HepG2 (cell line): ENCODE data around the gene PHACTR1. TPM values are rescaled to one million over a fixed set of nuclear protein-coding genes. Genes with fewer than 3 reads are reported as not detected.
A peak's percentile ranks its signal among the peaks of the same experiment; 100 is the strongest.

Experiments
- ATAC-seq: fragments of 200-7000 bp; cut with Tn5 transposase; 3 replicates; pipeline ENCODE4 v1.9.1; 2020; ENCODE audit warnings: mild to moderate bottlenecking, moderate library complexity
- BruUV-seq: library from RNA; stranded (reverse); fragments of 400-500 nt; replicated peaks from 2 replicates; lab custom pipeline; 2021; lab: Mats Ljungman, UMichigan
- CTCF ChIA-PET: fragments of 300-600 bp; formaldehyde crosslinking; extraction: SDS; loops from one replicate; lab custom pipeline; 2021; ENCODE audit warnings: low total read pairs, inconsistent platforms, low intra/inter-chr PET ratio; lab: Yijun Ruan, JAX
- POLR2A ChIA-PET: fragments of 350-600 bp; sonication (Branson Sonifier 250); formaldehyde crosslinking; loops from one replicate; lab custom pipeline; 2020; ENCODE audit warnings: antibody characterized with exemption, inconsistent platforms; lab: Yijun Ruan, JAX
- DNase-seq: peaks from one replicate; pipeline ENCODE4 v3.0.0-alpha.2; 2015; ENCODE audit warnings: low spot score
- FAIRE-seq: peaks from 3 replicates; lab custom pipeline; 2011; peaks lifted over from hg19 to GRCh38; lab: Jason Lieb, UNC
- H2AFZ ChIP-seq: one replicate; pipeline ENCODE4 v1.6.1; 2011; ENCODE audit warnings: low read length, inconsistent platforms
- H3K27ac ChIP-seq: fragments of 300-600 bp; 3 replicates; pipeline ENCODE4 v1.8.0; 2011; ENCODE audit warnings: mixed run types, mild to moderate bottlenecking, mixed read lengths, low read length, inconsistent platforms; ENCODE audit not compliant: insufficient read depth; ENCODE audit errors: extremely low read length
- H3K27me3 ChIP-seq, 2 experiments: fragments of 200-600 bp in 1 of 2; 2 replicates in 1 of 2; 3 replicates in 1 of 2; pipeline versions ENCODE4 v1.6.0 to v1.8.0; 2011; ENCODE audit warnings: low read length in 2 of 2, mild to moderate bottlenecking in 2 of 2, moderate library complexity in 2 of 2, inconsistent platforms in 1 of 2; ENCODE audit not compliant: insufficient read depth in 2 of 2, control insufficient read depth in 1 of 2
- H3K36me3 ChIP-seq, 2 experiments: fragments of 200-600 bp in 1 of 2; replicated peaks in 1 of 2; 2 replicates in 1 of 2; 3 replicates in 1 of 2; pipeline versions ENCODE4 v1.5.1 to v1.8.0; 2011; ENCODE audit warnings: low read length in 2 of 2, inconsistent platforms in 1 of 2; ENCODE audit not compliant: insufficient read depth in 2 of 2, control insufficient read depth in 1 of 2
- H3K4me1 ChIP-seq: 2 replicates; pipeline ENCODE4 v1.5.1; 2012; ENCODE audit warnings: low read length, inconsistent platforms; ENCODE audit not compliant: insufficient read depth
- H3K4me2 ChIP-seq: 2 replicates; pipeline ENCODE4 v1.6.0; 2011; ENCODE audit warnings: low read depth, low read length, inconsistent platforms
- H3K4me3 ChIP-seq, 3 experiments: fragments of 200-600 bp in 1 of 3; sonication (generic), shearing (Covaris generic) in 1 of 3; replicated peaks in 1 of 3; 2 replicates each; pipeline ENCODE4 v1.5.1; 2011 to 2016; ENCODE audit warnings: low read length in 3 of 3, inconsistent platforms in 2 of 3, low read depth in 2 of 3, mild to moderate bottlenecking in 2 of 3, control low read depth in 1 of 3, mixed read lengths in 1 of 3; ENCODE audit not compliant: insufficient read depth in 1 of 3
- H3K79me2 ChIP-seq: one replicate; pipeline ENCODE4 v1.6.1; 2011; ENCODE audit warnings: low read length, inconsistent platforms; ENCODE audit not compliant: insufficient read depth
- H3K9ac ChIP-seq: 2 replicates; pipeline ENCODE4 v1.6.0; 2011; ENCODE audit warnings: mild to moderate bottlenecking, low read depth, low read length, inconsistent platforms; ENCODE audit not compliant: insufficient read depth
- H3K9me3 ChIP-seq: 2 replicates; pipeline ENCODE4 v1.5.1; 2012; ENCODE audit warnings: mild to moderate bottlenecking, low read length
- H4K20me1 ChIP-seq: 2 replicates; pipeline ENCODE4 v1.6.0; 2011; ENCODE audit warnings: inconsistent platforms, mild to moderate bottlenecking, low read length, moderate library complexity; ENCODE audit not compliant: insufficient read depth
- BRF2 ChIP-seq: sonication (generic); formaldehyde crosslinking; IDR thresholded peaks from 2 replicates; pipeline ENCODE4 v1.8.1; 2022; ENCODE audit warnings: mild to moderate bottlenecking, missing genetic modification reagents
- CBX2 ChIP-seq, 2 experiments: fragments of 200-600 bp in 1 of 2; sonication (generic); formaldehyde crosslinking in 1 of 2; IDR thresholded peaks; 2 replicates each; pipeline versions ENCODE4 v1.7.0 to v1.8.1; 2018 to 2022; ENCODE audit warnings: low read depth in 2 of 2, low read length in 1 of 2, mild to moderate bottlenecking in 1 of 2, missing genetic modification reagents in 1 of 2
- EZH2 ChIP-seq: conservative IDR thresholded peaks from 2 replicates; pipeline ENCODE4 v1.6.1; 2012; ENCODE audit warnings: mild to moderate bottlenecking, low read depth, low read length, moderate library complexity
- HOXA9 ChIP-seq: sonication (generic); formaldehyde crosslinking; IDR thresholded peaks from 2 replicates; pipeline ENCODE4 v1.8.1; 2022; ENCODE audit warnings: missing genetic modification reagents, mild to moderate bottlenecking, moderate library complexity, borderline replicate concordance
- MXD4 ChIP-seq: IDR thresholded peaks from 2 replicates; pipeline ENCODE4 v1.6.1; 2016; ENCODE audit warnings: mild to moderate bottlenecking, missing biosample characterization, missing genetic modification reagents
- RORA ChIP-seq: sonication (generic); formaldehyde crosslinking; IDR thresholded peaks from 2 replicates; pipeline ENCODE4 v1.5.0; 2020; ENCODE audit warnings: mild to moderate bottlenecking, missing genetic modification reagents, moderate library complexity
- SMAD9 ChIP-seq: sonication (generic); formaldehyde crosslinking; IDR thresholded peaks from 2 replicates; pipeline ENCODE4 v1.5.1; 2020; ENCODE audit warnings: mild to moderate bottlenecking, missing genetic modification reagents
- ZBTB10 ChIP-seq: sonication (generic); formaldehyde crosslinking; IDR thresholded peaks from 2 replicates; pipeline ENCODE4 v1.4.0; 2020; ENCODE audit warnings: missing genetic modification reagents, borderline replicate concordance
- ZIK1 ChIP-seq: sonication (generic); formaldehyde crosslinking; IDR thresholded peaks from 2 replicates; pipeline ENCODE4 v1.5.0; 2020; ENCODE audit warnings: mild to moderate bottlenecking, low read depth, missing genetic modification reagents, borderline replicate concordance
- ZNF670 ChIP-seq: sonication (generic); formaldehyde crosslinking; IDR thresholded peaks from 2 replicates; pipeline ENCODE4 v1.8.0; 2022; ENCODE audit warnings: mild to moderate bottlenecking, missing genetic modification reagents, borderline replicate concordance
- WGBS: methylation state at CpG from one replicate; pipeline ENCODE4 v1.1.6; 2017; ENCODE audit warnings: low lambda C conversion rate; 5-methylcytosine and 5-hydroxymethylcytosine counted together
- in situ Hi-C: cut with HindIII; loops from 2 replicates; pipeline ENCODE4 v1.10.0; 2017; ENCODE audit warnings: low pct_unique_long_range_greater_than_20kb; ENCODE audit not compliant: extremely low pct_ligation_motif_present
- intact Hi-C: fragments of 100-400 bp; cut with micrococcal nuclease; formaldehyde crosslinking; loops from one replicate; pipeline ENCODE4 v1.10.0; 2022; ENCODE audit not compliant: unreplicated experiment
- polyA plus RNA-seq, 8 experiments: library from polyadenylated mRNA; depleted of rRNA in 3 of 8; stranded (reverse) in 7 of 8; unstranded in 1 of 8; fragments of >200 nt; fragmentation: Illumina TruSeq in 4 of 8; extraction: Trizol in 4 of 8; gene quantifications; 2 replicates each; pipeline versions ENCODE4 v1.2.1 to v1.2.3, GENCODE V29; 2011 to 2016; ENCODE audit warnings: low read depth in 4 of 8, missing spikeins in 1 of 8, mixed read lengths in 1 of 8; ENCODE audit not compliant: insufficient read depth in 1 of 8
- total RNA-seq, 5 experiments: library from RNA; depleted of rRNA; stranded (reverse); fragments of >200 nt; fragmentation: Illumina TruSeq; extraction: Trizol; gene quantifications; 2 replicates each; pipeline ENCODE4 v1.2.3, GENCODE V29; 2016; ENCODE audit warnings: low read depth in 1 of 5

Gene PHACTR1
- total and polyA plus RNA-seq, 2 of the 13 experiments (the other 11 are each of a cell fraction or from before 2014, with no cell fraction given), result 0.09 TPM; not detected in 1

GRCh38 chr6:12958052-12958706 is 241.6 kb downstream of the PHACTR1 start:
- H3K4me3 ChIP-seq, result peak overlapping the region in 2 of 3 experiments; percentile 53 to 62; a peak in 3 of 6 replicates

DNA sequence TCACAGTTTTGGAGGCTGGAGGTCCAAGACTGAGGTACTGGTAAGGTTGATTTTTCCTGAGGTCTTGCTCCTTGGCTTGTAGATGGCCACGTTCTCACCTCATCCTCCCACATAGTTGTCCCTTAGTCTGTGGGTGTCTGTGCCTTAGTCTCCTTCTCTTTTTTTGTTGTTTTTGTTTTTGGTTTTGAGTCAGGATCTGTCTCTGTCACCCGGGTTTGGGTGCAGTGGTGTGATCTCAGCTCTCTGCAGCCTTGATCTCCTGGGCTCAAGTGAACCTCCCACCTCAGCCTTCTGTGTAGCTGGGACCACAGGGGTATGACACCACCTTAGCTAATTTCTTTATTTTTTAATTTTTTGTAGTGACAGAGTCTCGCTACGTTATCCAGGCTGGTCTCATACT is 245.2 kb downstream of the PHACTR1 start:
- Histone ChIP-seq H3K4me3 (no peak overlapping the region), H3K4me1 (0 out of 2 replicates have a peak, but pooled peaks cover 9% of the 10 kb centered on the region), H4K20me1 (no peaks in the 10 kb centered on the region), H2AFZ (no peak overlapping the region), H3K27me3 (peaks cover 4 to 49% of the 10 kb centered on the region in 2 experiments), H3K9ac (no peak overlapping the region), H3K36me3 (no peaks in the 10 kb centered on the region), H3K4me2 (no peak overlapping the region), H3K27ac (no peak overlapping the region), H3K9me3 (no peaks in the 10 kb centered on the region), H3K79me2 (no peaks in the 10 kb centered on the region)
- in situ Hi-C loops, result no loop called here
- FAIRE-seq (no peak), ATAC-seq (no peak), DNase-seq (no peak)
- ChIA-PET CTCF (no interaction called here), POLR2A (no interaction called here)
- intact Hi-C loops, result no loop called here
- no peak for TF ChIP-seq HOXA9
- no peak for TF ChIP-seq ZNF670 (CRISPR knock-in tag)
- no peak for TF ChIP-seq ZIK1 (CRISPR knock-in tag)
- TF ChIP-seq MXD4 (CRISPR knock-in tag), result no peak
- no peak for TF ChIP-seq ZBTB10 (CRISPR knock-in tag)
- TF ChIP-seq SMAD9 (CRISPR knock-in tag), result no peak
- no peak for TF ChIP-seq RORA
- BruUV-seq, result no TSS peak
- 8% methylated on average over 4 of the region's 4 CpGs for WGBS

More at GRCh38 chr6:12958052-12958706, 241.6 kb downstream of the PHACTR1 start:
- ATAC-seq (peak; percentile 39; the same call in 2 of the 3 replicates), DNase-seq (no peak), FAIRE-seq (no peak)
- CTCF ChIA-PET, result no interaction called here
- H2AFZ ChIP-seq, result no peak overlapping the region
- H4K20me1 ChIP-seq, result no peaks in the 10 kb centered on the region
- H3K27me3 ChIP-seq, result peaks cover 7 to 45% of the 10 kb centered on the region in 2 experiments
- H3K79me2 ChIP-seq, result no peaks in the 10 kb centered on the region
- TF ChIP-seq BRF2 (CRISPR knock-in tag) (no peak), EZH2 (peak; percentile 77), CBX2 (IDR thresholded peaks at IDR 0.05; ENCODE audit: low read depth, low read length) (peak; percentile 77; the same call in 1 of the 2 replicates), CBX2 (CRISPR knock-in tag; IDR thresholded peaks at IDR 0.05; ENCODE audit: low read depth) (no peak)
- in situ Hi-C loops, result no loop called here
- intact Hi-C loops, result no loop called here
- peak overlapping the region; percentile 58 for H3K4me2 ChIP-seq
- 0 out of 2 replicates have a peak, but pooled peaks cover 9% of the 10 kb centered on the region for H3K4me1 ChIP-seq
- no peaks in the 10 kb centered on the region for H3K36me3 ChIP-seq
- 4% methylated on average over 9 of the region's 9 CpGs for WGBS
- H3K27ac ChIP-seq, result no peak overlapping the region
- no peak overlapping the region for H3K9ac ChIP-seq
- no peaks in the 10 kb centered on the region for H3K9me3 ChIP-seq
- POLR2A ChIA-PET, result no interaction called here
- BruUV-seq, result no TSS peak
